HUES6 (cell line): ENCODE measurements around the gene MOG.

ENCODE experiments used
- H3K27ac ChIP-seq: 2 replicates; pipeline ENCODE4 v1.7.0; 2013; ENCODE audit warnings: low read depth, mild to moderate bottlenecking, low read length, inconsistent platforms
- H3K27me3 ChIP-seq: 2 replicates; pipeline ENCODE4 v1.6.1; 2013; ENCODE audit warnings: low read length; ENCODE audit not compliant: control insufficient read depth, insufficient read depth
- H3K36me3 ChIP-seq: 2 replicates; pipeline ENCODE4 v1.6.1; 2013; ENCODE audit warnings: low read length; ENCODE audit not compliant: control insufficient read depth, insufficient read depth
- H3K4me1 ChIP-seq: 2 replicates; pipeline ENCODE4 v1.6.1; 2013; ENCODE audit warnings: low read length; ENCODE audit not compliant: control insufficient read depth, insufficient read depth
- H3K4me3 ChIP-seq: 2 replicates; pipeline ENCODE4 v1.5.1; 2013; ENCODE audit warnings: low read depth, low read length
- H3K9ac ChIP-seq: one replicate; pipeline ENCODE4 v1.6.1; 2013; ENCODE audit warnings: mild to moderate bottlenecking, low read length
- H3K9me3 ChIP-seq: 2 replicates; pipeline ENCODE4 v1.6.1; 2013; ENCODE audit warnings: low read depth, low read length; ENCODE audit not compliant: control insufficient read depth, insufficient read depth

MOG gene

GRCh38 chr6:29678114-29678513, 21.2 kb downstream of the MOG start:
- Histone ChIP-seq H3K27ac (no peak overlapping the region), H3K9me3 (peaks cover 6% of the 10 kb centered on the region; the same call in 1 of the 2 replicates), H3K4me1 (peaks cover 12% of the 10 kb centered on the region; the same call in 1 of the 2 replicates), H3K36me3 (no peaks in the 10 kb centered on the region), H3K4me3 (no peak overlapping the region), H3K27me3 (no peaks in the 10 kb centered on the region), H3K9ac (no peak overlapping the region)

GRCh38 chr6:29679962-29680361, 23.1 kb downstream of the MOG start:
- no peaks in the 10 kb centered on the region for H3K27me3 ChIP-seq
- peaks cover 9% of the 10 kb centered on the region for H3K9me3 ChIP-seq
- no peak overlapping the region for H3K4me3 ChIP-seq
- H3K4me1 ChIP-seq = peaks cover 21% of the 10 kb centered on the region
- no peaks in the 10 kb centered on the region for H3K36me3 ChIP-seq
- H3K27ac ChIP-seq = no peak overlapping the region
- H3K9ac ChIP-seq = no peak overlapping the region

GRCh38 chr6:29680416-29680815, 23.5 kb downstream of the MOG start:
- Histone ChIP-seq H3K9ac (no peak overlapping the region), H3K27me3 (no peaks in the 10 kb centered on the region), H3K4me3 (no peak overlapping the region), H3K9me3 (peaks cover 12% of the 10 kb centered on the region), H3K4me1 (peaks cover 21% of the 10 kb centered on the region), H3K36me3 (no peaks in the 10 kb centered on the region), H3K27ac (no peak overlapping the region)

DNA sequence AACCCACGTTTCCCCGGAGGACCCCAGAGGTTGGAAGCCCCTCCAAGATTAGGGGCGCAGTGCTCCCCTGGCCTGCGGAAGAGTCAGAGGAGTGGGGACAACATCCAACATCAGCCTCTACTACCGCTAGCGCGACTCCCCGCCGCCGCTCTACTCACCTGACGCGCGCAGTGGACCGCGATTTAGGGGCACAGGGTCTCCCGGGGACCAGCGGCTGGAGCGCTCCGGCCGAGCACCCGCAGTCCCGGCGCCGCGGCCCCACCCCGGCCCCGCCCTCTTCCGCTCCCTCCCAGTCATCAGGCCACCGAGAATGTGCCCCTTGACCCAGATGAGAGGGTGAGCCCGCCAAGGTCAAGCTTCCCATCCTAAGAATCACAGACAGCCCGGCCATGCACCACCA, 24.0 kb downstream of the MOG start, which contains the start of gene ZFP57:
Gene ZFP57 (minus strand): TSS at position 249 of the 400 bp plus-strand sequence. CDS start 4,149 bp downstream, outside the sequence.
- Histone ChIP-seq H3K27me3 (no peaks in the 10 kb centered on the region), H3K4me3 (no peak within 1 kb of the TSS), H3K36me3 (no peaks in the 10 kb centered on the region), H3K9me3 (peaks cover 12% of the 10 kb centered on the region), H3K9ac (no peak within 1 kb of the TSS), H3K27ac (no peak within 1 kb of the TSS), H3K4me1 (peaks cover 21% of the 10 kb centered on the region)

- no peaks in the 10 kb centered on the region for H3K27me3 ChIP-seq
- H3K9me3 ChIP-seq = peaks cover 9% of the 10 kb centered on the region
- no peak overlapping the region for H3K9ac ChIP-seq
- H3K27ac ChIP-seq = no peak overlapping the region
- no peaks in the 10 kb centered on the region for H3K36me3 ChIP-seq
- H3K4me1 ChIP-seq = peaks cover 17% of the 10 kb centered on the region
- H3K4me3 ChIP-seq = no peak overlapping the region
These were observed 24.9 kb downstream of the MOG start for GRCh38 chr6:29681811-29682210.

- Histone ChIP-seq H3K4me3 (no peak overlapping the region), H3K9me3 (peaks cover 6% of the 10 kb centered on the region), H3K4me1 (peaks cover 9% of the 10 kb centered on the region), H3K27me3 (no peaks in the 10 kb centered on the region), H3K27ac (no peak overlapping the region), H3K36me3 (no peaks in the 10 kb centered on the region), H3K9ac (no peak overlapping the region)
These were observed 28.9 kb downstream of the MOG start for GRCh38 chr6:29685718-29686326.

DNA sequence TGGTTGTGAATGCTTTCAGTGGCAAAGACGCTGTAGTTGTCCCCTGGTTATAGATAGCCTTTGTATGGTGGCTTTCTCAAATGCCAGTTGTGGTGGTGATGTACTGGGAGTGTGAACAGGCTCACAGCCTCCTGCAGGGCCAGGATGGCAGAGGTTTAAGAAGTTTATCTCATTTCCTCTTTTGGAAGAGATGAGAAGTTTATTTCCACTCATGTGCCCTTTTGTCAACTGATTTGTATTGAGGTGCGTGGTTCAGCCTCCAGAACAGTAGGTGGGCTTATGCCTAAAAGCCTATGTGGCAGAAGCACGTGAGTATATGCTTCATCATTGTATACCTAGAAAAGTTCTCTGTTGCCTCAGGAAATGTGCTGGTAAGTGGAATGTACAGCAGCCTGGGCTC, 37.7 kb downstream of the MOG start:
- H3K27ac ChIP-seq = no peak overlapping the region
- H3K9ac ChIP-seq = no peak overlapping the region
- H3K36me3 ChIP-seq = no peaks in the 10 kb centered on the region
- no peak overlapping the region for H3K4me3 ChIP-seq
- no peaks in the 10 kb centered on the region for H3K9me3 ChIP-seq
- H3K27me3 ChIP-seq = no peaks in the 10 kb centered on the region
- peaks cover 6% of the 10 kb centered on the region; the same call in 1 of the 2 replicates for H3K4me1 ChIP-seq

DNA sequence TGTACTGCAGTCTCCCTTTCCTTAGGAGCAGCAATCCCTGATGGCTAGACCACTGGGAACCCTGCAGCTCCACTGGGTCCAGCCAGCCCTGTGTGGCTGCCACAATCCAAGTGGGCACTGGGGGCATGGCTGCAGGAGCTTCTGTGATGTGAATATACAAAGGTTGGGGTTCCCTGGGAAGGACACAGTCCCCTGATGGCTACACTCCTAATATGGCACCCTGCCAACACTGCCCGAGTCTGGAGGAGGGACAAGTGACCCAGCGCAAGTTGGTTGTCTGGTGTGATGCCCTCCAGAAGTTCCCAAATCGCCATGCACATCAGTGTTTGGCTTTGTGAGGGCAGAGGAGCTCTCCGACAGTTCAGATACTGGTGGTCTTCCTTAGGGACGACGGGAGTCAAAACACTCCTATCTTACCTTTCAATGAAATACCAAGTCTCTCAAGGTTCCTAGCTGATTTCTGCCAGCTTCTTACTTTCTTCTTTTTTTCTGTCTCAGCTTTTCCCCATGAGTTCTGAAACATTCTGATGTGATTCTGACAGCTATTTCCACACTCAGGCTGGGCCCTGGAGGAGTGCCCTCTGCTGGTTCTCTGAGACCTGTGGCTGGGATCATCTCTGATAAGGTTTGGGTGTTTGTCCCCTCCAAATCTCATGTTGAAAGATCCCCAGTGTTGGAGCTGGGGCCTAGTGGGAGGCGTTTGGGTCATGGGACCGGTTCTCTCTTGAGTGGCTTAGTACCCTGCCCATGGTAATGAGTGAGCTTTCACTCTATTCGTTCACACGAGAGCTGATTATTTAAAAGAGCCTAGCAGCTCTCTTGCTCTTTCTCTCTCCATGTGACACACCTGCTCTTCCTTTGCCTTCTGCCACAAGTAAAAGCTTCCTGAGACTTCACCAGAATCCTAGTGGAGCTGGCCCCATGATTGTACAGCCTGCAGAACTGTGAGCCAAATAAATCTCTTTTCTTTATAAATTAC, 39.5 kb downstream of the MOG start:
- no peak overlapping the region for H3K9ac ChIP-seq
- H3K4me1 ChIP-seq = peaks cover 6% of the 10 kb centered on the region; the same call in 1 of the 2 replicates
- H3K4me3 ChIP-seq = no peak overlapping the region
- no peaks in the 10 kb centered on the region for H3K36me3 ChIP-seq
- no peaks in the 10 kb centered on the region for H3K27me3 ChIP-seq
- no peak overlapping the region for H3K27ac ChIP-seq
- H3K9me3 ChIP-seq = no peaks in the 10 kb centered on the region

DNA sequence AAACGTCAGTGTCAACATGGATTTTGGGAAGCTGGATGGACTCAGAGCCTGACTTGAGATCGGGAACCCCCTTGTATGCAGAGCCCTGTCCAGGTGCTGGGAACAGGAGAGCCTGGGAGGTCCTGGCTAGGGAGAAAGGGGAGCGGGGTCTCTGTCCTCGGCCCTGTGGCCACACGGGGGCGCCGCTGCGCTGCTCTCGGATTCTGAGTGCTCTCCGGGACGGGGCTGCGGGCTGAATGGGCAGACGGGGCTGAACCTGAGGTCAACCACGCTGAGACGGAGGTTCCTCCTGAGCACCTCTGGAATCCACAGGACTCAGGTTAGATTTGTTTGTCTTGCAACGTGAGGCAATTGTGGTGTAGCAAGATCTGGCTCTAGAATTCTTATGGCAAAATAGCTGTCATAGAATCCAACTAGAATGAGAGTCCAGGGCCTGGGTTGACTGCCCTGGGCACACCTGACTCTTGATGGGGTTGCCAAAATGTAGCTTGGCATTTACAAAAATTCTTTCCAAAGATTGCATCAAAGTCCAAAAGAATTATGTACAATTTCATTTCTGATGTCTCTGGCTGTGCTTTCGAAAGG, 45.7 kb downstream of the MOG start:
- Histone ChIP-seq H3K4me1 (peaks cover 2% of the 10 kb centered on the region; the same call in 1 of the 2 replicates), H3K27me3 (peaks cover 13% of the 10 kb centered on the region), H3K36me3 (no peaks in the 10 kb centered on the region), H3K4me3 (no peak overlapping the region), H3K9me3 (no peaks in the 10 kb centered on the region), H3K9ac (no peak overlapping the region), H3K27ac (no peak overlapping the region)

GRCh38 chr6:29705389-29706231, 48.7 kb downstream of the MOG start:
- Histone ChIP-seq H3K9me3 (no peaks in the 10 kb centered on the region), H3K4me3 (no peak overlapping the region), H3K36me3 (no peaks in the 10 kb centered on the region), H3K9ac (no peak overlapping the region), H3K27me3 (peaks cover 19% of the 10 kb centered on the region), H3K27ac (no peak overlapping the region), H3K4me1 (peaks cover 2% of the 10 kb centered on the region; the same call in 1 of the 2 replicates)
